ENCODE results near the gene NCOA3.

NCOA3 gene

DNA sequence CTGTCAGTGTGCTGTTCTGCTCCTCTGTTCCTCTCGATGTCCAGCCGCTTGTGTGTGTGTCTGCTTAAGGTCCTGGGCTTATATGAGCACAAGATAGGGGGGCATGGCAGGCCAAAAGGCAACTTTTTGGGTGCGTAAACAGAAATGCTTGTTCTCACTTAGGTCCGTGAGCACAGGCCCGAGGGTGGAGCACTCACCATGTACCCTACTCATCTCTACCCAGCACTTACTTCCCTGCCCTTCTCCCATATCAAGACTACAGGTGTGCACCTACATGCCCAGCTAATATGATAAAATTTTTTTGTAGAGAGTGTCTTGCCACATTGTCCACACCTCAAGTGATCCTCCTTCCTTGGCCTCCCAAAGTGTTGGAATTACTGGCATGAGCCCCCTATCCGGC is 34.3 kb downstream of the NCOA3 start:
- TF ChIP-seq, protein P1, sequence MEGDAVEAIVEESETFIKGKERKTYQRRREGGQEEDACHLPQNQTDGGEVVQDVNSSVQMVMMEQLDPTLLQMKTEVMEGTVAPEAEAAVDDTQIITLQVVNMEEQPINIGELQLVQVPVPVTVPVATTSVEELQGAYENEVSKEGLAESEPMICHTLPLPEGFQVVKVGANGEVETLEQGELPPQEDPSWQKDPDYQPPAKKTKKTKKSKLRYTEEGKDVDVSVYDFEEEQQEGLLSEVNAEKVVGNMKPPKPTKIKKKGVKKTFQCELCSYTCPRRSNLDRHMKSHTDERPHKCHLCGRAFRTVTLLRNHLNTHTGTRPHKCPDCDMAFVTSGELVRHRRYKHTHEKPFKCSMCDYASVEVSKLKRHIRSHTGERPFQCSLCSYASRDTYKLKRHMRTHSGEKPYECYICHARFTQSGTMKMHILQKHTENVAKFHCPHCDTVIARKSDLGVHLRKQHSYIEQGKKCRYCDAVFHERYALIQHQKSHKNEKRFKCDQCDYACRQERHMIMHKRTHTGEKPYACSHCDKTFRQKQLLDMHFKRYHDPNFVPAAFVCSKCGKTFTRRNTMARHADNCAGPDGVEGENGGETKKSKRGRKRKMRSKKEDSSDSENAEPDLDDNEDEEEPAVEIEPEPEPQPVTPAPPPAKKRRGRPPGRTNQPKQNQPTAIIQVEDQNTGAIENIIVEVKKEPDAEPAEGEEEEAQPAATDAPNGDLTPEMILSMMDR (IDR thresholded peaks at IDR 0.05; ENCODE audit: low read depth, low read length), result no peak
- DNase-seq (ENCODE audit: extremely low read depth, low read depth), result no peak

DNA sequence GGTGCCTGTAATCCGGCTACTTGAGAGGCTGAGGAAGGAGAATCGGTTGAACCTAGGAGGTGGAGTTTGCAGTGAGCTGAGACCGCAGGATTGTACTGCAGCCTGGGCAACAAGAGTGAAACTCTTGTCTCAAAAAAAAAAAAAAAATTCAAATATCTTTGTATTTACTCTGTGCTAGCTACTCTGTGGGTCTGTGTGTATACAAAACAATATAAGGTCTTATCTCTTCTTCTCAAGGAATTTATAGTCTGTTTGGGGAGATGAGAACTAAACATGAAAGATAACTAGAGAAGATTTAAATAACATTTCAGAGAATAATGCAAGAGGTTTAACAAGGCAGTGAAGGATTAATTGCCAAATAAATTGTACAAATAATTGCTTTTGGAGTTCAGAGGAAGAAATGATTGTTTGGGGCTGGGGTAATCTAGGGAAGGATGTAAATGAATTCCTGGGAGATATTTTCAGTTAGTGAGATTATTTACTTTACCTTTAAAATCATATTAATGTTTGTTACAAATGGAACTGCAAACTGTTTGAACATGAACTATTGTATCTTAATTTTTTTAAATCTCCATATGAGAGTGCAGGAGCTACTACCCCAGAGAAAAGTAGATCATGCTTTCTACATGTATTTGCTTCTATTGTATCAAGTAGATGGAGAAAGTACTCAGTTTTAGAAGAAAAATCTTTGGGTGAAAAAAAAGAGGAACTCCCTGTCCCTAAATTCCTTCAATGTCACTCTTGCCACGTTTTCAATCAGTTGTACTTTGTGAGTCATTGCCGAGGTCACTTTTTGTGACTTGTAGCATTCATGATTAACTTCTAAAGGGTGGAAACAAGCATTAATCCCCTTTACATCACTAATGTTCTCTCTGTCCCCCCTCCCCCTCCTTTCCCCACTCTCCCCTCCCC is 39.0 kb downstream of the NCOA3 start:
- TF ChIP-seq, protein P1 (IDR thresholded peaks at IDR 0.05; ENCODE audit: low read depth, low read length), result no peak

DNA sequence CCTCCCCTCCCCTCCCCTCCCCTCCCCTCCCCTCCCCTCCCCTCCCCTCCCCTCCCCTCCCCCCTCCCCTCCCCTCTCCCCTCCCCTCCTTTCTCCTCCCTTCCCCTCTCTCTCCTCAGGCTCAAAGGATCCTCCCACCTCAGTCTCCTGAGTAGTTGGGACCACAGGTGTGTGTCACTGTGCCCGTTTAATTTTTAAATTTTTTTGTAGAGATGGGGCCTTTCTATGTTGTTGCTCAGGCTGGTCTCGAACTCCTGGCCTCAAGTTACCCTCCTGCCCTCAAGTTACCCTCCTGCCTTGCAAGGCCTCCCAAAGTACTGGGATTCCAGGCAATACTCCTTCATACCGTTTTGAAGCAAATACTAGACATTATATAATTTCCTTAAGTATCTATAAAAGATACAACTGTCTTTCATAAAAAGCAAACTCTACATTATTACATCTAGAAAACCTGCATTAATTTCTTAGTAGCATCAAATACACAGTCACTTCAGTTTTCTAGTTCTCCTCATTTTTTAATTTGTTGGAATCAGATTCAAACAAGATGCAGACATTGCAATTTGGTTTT is 39.8 kb downstream of the NCOA3 start:
- DNase-seq (ENCODE audit: extremely low read depth, low read depth), result no peak
- TF ChIP-seq, protein P1 (IDR thresholded peaks at IDR 0.05; ENCODE audit: low read depth, low read length), result no peak

More for the DNA sequence above, 39.0 kb downstream of the NCOA3 start:
- DNase-seq (ENCODE audit: extremely low read depth, low read depth), result no peak

DNA sequence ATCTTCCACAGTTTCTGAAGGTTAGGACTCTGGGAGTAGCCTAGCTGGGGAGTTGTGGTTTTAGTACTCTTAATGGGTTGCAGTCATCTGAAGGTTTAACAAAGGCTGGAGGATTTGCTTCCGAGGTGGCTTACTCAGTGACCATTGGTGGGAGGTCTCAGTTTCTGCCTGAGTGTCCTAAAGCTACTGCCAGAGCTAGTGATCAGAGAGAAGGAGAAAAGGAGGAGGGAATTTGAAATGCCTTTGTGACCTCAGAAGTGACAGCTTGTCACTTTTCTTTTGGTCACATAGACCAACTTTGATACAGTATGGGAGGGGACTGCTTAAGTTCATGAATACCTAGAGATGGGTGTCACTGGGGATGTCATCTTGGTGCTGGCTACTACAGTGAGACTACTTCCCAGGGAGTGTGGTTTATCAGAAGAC is 41.3 kb downstream of the NCOA3 start:
- DNase-seq (ENCODE audit: extremely low read depth, low read depth), result no peak
- TF ChIP-seq, protein P1 (IDR thresholded peaks at IDR 0.05; ENCODE audit: low read depth, low read length), result no peak

DNA sequence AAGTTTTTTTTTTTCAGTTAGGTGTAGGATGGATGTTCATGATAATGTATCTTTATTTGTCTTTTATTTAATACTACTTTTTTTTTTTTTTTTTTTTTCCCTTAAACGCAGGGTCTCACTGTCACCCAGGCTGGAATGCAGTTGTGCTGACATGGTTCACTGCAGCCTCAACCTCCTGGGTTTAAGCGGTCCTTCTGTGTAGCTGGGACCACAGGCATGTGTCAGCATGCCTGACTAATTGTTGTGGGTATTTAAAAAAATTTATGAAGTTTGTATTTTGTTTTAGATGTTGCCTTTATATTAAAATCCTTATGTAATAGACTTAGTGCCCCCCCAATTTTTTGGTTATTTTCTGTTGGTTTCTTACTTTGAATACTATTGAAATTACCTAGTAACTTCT is 42.6 kb downstream of the NCOA3 start:
- DNase-seq (ENCODE audit: extremely low read depth, low read depth), result no peak
- TF ChIP-seq, protein P1 (IDR thresholded peaks at IDR 0.05; ENCODE audit: low read depth, low read length), result no peak

DNA sequence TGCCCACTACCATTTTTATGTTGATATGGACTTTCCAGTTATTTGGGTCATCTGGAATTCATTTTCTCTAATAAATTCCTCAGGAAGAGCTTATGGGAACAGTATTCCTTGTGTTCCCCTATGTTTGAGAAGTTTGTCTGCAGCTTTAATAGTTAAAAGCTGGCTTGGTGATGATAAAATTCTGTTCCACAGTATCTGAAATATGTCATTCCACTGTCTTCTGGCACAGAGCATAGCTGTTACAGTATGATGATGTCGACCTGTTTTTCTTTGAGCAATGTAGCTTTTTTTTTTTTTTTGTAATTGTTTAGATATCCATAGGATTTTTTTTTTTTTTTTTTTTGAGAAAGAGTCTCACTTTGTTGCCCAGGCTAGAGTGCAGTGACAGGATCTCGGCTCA is 43.2 kb downstream of the NCOA3 start:
- no peak for DNase-seq (ENCODE audit: extremely low read depth, low read depth)
- TF ChIP-seq, protein P1 (IDR thresholded peaks at IDR 0.05; ENCODE audit: low read depth, low read length), result no peak

DNA sequence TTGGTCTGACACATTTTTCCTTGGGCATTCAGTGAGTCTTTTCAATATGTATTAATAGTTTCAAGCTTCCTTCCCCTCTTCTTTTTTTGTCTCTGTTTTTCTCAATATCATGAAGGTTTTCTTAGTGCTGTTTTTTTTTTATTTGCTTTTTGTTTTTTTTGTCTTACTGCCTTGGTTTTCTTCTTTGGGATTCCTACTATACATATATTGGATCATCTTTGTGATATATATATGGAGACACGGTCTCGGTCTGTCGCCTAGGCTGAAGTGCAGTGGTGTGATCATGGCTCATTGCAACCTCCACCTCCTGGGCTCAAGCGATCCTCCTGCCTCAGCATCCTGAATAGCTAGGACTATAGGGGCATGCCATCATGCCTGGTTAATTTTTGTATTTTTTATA is 43.8 kb downstream of the NCOA3 start:
- TF ChIP-seq, protein P1 (IDR thresholded peaks at IDR 0.05; ENCODE audit: low read depth, low read length), result no peak
- DNase-seq (ENCODE audit: extremely low read depth, low read depth), result no peak

All from AG09319 (cell line).